ENCODE data around the gene DNAJC25.

DNA sequence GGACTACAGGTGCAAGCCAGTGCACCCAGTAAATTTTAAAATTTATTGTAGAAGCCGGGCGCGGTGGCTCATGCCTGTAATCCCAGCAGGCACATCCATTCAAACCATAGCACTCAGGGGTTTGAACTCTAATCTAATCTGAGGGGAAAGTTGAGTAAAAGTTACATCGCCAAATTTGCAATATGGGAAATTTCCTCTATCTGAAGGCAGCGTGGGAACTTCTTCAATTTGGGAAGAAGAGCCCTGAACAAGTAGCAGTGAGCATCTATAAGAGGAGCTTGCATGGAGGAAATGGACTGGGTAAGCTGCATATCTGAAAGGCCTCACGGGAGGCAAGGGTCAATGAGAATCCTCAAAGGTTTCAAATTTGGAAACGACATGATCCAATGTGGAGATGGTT, 2.7 kb upstream of the DNAJC25 start:
- TF ChIP-seq CTCF (IDR thresholded peaks at IDR 0.05; ENCODE audit: borderline replicate concordance, extremely low read depth, low read length, poor library complexity, severe bottlenecking) (no peak), EZH2 (IDR thresholded peaks at IDR 0.05; ENCODE audit: borderline replicate concordance, low read depth, low read length, severe bottlenecking) (no peak)
